Measurements from ENCODE around the gene FCSK. TPM values are rescaled to one million over a fixed set of nuclear protein-coding genes. Genes with fewer than 3 reads are reported as not detected.

Gene FCSK
- total RNA-seq, 4 donors from 2014 or later = 6.9 to 21.8 (median 12.4) TPM

GRCh38 chr16:70467608-70468007 lies 13.2 kb downstream of the FCSK start:
- H3K4me1 ChIP-seq = no peaks in the 10 kb centered on the region
- no peak overlapping the region for H3K27ac ChIP-seq
- no peak for ATAC-seq
- peaks cover 0 to 93% of the 10 kb centered on the region in 2 donors for H3K36me3 ChIP-seq
- WGBS, 2 donors (ENCODE audit: low coverage in 1 of 2) = 87 to 88% methylated on average over 3 of the region's 8 CpGs
- H3K27me3 ChIP-seq = no peaks in the 10 kb centered on the region
- H3K9me3 ChIP-seq = no peaks in the 10 kb centered on the region
- H3K4me3 ChIP-seq = no peak overlapping the region
- TF ChIP-seq EP300 (IDR thresholded peaks at IDR 0.05) (no peak), CTCF (IDR thresholded peaks at IDR 0.05) (no peak), POLR2A (IDR thresholded peaks at IDR 0.05) (no peak), POLR2AphosphoS5 (IDR thresholded peaks at IDR 0.05) (no peak)

GRCh38 chr16:70468776-70469525 lies 14.6 kb downstream of the FCSK start:
- TF ChIP-seq CTCF (IDR thresholded peaks at IDR 0.05) (no peak), POLR2A (IDR thresholded peaks at IDR 0.05) (no peak), POLR2AphosphoS5 (IDR thresholded peaks at IDR 0.05) (no peak), EP300 (IDR thresholded peaks at IDR 0.05) (no peak)
- Histone ChIP-seq H3K27ac (no peak overlapping the region), H3K4me1 (no peaks in the 10 kb centered on the region), H3K9me3 (no peaks in the 10 kb centered on the region), H3K4me3 (no peak overlapping the region), H3K36me3 (peaks cover 0 to 94% of the 10 kb centered on the region in 2 donors), H3K27me3 (no peaks in the 10 kb centered on the region)
- WGBS, 2 donors (ENCODE audit: low coverage in 1 of 2) = 80% methylated on average over 2 of the region's 16 CpGs; no CpG with 5 or more reads in 1 of the 2 donors
- ATAC-seq = no peak

- WGBS, 2 donors (ENCODE audit: low coverage in 1 of 2) = 89 to 93% methylated on average over 3 to 5 of the region's 10 CpGs
- Histone ChIP-seq H3K27ac (no peak overlapping the region), H3K4me3 (no peak overlapping the region), H3K9me3 (no peaks in the 10 kb centered on the region), H3K4me1 (no peaks in the 10 kb centered on the region), H3K36me3 (peaks cover 0 to 94% of the 10 kb centered on the region in 2 donors), H3K27me3 (no peaks in the 10 kb centered on the region)
- no peak for ATAC-seq
- TF ChIP-seq EP300 (IDR thresholded peaks at IDR 0.05) = no peak
- no peak for TF ChIP-seq CTCF (IDR thresholded peaks at IDR 0.05)
- no peak for TF ChIP-seq POLR2AphosphoS5 (IDR thresholded peaks at IDR 0.05)
- TF ChIP-seq POLR2A (IDR thresholded peaks at IDR 0.05) = no peak
These were observed 15.9 kb downstream of the FCSK start for GRCh38 chr16:70470141-70470926.

- Histone ChIP-seq H3K9me3 (no peaks in the 10 kb centered on the region), H3K27ac (no peak overlapping the region), H3K36me3 (peaks cover 0 to 94% of the 10 kb centered on the region in 2 donors), H3K4me3 (no peak overlapping the region), H3K27me3 (no peaks in the 10 kb centered on the region), H3K4me1 (no peaks in the 10 kb centered on the region)
- WGBS, 2 donors (ENCODE audit: low coverage in 1 of 2) = no CpG with 5 or more reads among the region's 17 CpGs
- peak in 3 of 4 experiments; percentile 26 to 53 (median 27) for TF ChIP-seq CTCF (IDR thresholded peaks at IDR 0.05)
- no peak for TF ChIP-seq EP300 (IDR thresholded peaks at IDR 0.05)
- no peak for ATAC-seq
These were observed 16.5 kb downstream of the FCSK start for GRCh38 chr16:70470927-70471341.
